Stomach (tissue), 19 donors: ENCODE results near the gene JMJD7. TPM values are rescaled to one million over a fixed set of nuclear protein-coding genes. Genes with fewer than 3 reads are reported as not detected.

Experiments
- DNase-seq, 2 donors: peaks; one replicate each; pipeline versions ENCODE4 v3.0.0 to v3.0.0-alpha.2; 2013 to 2019
- H3K27ac ChIP-seq, 5 donors: fragments of 200-600 bp in 4 of 5; sonication (generic) in 4 of 5; one replicate each; pipeline ENCODE4 v1.5.1; 2013 to 2019; ENCODE audit warnings: mild to moderate bottlenecking in 1 of 5, moderate library complexity in 1 of 5
- H3K27me3 ChIP-seq, 3 donors: fragments of 200-600 bp; sonication (generic); one replicate each; pipeline ENCODE4 v1.5.1; 2017 to 2019; ENCODE audit warnings: mixed run types in 1 of 3
- H3K36me3 ChIP-seq, 4 donors: fragments of 200-600 bp; sonication (generic); 1 replicate in 3 of 4; 2 replicates in 1 of 4; pipeline ENCODE4 v1.5.1; 2016 to 2019
- H3K4me1 ChIP-seq, 4 donors: fragments of 200-600 bp; sonication (generic); one replicate each; pipeline ENCODE4 v1.5.1; 2016 to 2019
- H3K4me3 ChIP-seq, 4 donors: fragments of 200-600 bp; sonication (generic) in 3 of 4; one replicate each; pipeline ENCODE4 v1.5.1; 2016 to 2019; ENCODE audit warnings: mild to moderate bottlenecking in 1 of 4
- H3K9me3 ChIP-seq, 4 donors: fragments of 200-600 bp; sonication (generic); one replicate each; pipeline ENCODE4 v1.5.1; 2016 to 2019
- CTCF ChIP-seq, 7 experiments: fragments of 450-650 bp in 4 of 7; fragments of 200-600 bp in 3 of 7; sonication (generic) in 3 of 7; IDR thresholded peaks; one replicate each; pipeline ENCODE4 v1.5.1; 2016 to 2019; ENCODE audit warnings: antibody characterized with exemption in 7 of 7, control low read depth in 2 of 7, mild to moderate bottlenecking in 1 of 7
- EP300 ChIP-seq: sonication (generic); formaldehyde crosslinking; IDR thresholded peaks from one replicate; pipeline ENCODE4 v1.6.1; 2017; ENCODE audit warnings: antibody characterized with exemption
- POLR2A ChIP-seq, 4 donors: fragments of 450-650 bp; IDR thresholded peaks; one replicate each; pipeline ENCODE4 v1.6.1; 2016; ENCODE audit warnings: antibody characterized with exemption in 4 of 4, control low read depth in 2 of 4, mild to moderate bottlenecking in 1 of 4, moderate library complexity in 1 of 4
- POLR2AphosphoS5 ChIP-seq, 3 donors: sonication (generic); formaldehyde crosslinking; IDR thresholded peaks; one replicate each; pipeline ENCODE4 v1.6.1; 2016; ENCODE audit warnings: antibody characterized with exemption in 3 of 3
- WGBS, 5 donors: extraction: QIAGEN DNeasy Blood & Tissue Kit in 3 of 5; methylation state at CpG; one replicate each; pipeline versions ENCODE4 v1.1.5 to v1.1.7; 2013 to 2018; 5-methylcytosine and 5-hydroxymethylcytosine counted together
- intact Hi-C: fragments of 100-400 bp; cut with DNase I; formaldehyde crosslinking; loops from one replicate; pipeline ENCODE4 v1.15.1; 2023; ENCODE audit warnings: low total_unique reads
- long read RNA-seq, 10 donors: transcript quantifications; one replicate each; lab custom pipeline, GENCODE V29; 2026
- polyA plus RNA-seq, 3 donors: library from polyadenylated mRNA; stranded (reverse); fragments of 200-250 nt; gene quantifications; one replicate each; pipeline ENCODE4 v1.2.3, GENCODE V29; 2013
- total RNA-seq, 5 donors: library from RNA; depleted of rRNA; stranded (reverse); fragments of >200 nt; gene quantifications; one replicate each; pipeline versions ENCODE4 v1.1.0 to v1.2.3, GENCODE V29; 2014 to 2016
- donor health status: healthy with polysubstance abuse.
- donor health status: Bipolar disorder and iron deficiency.
- donor health status: healthy.

Gene JMJD7
- total RNA-seq (1 to 10 TPM in 1 of 5 donors, under 1 TPM in 2, not detected in 2; 0.55 to 3.1 (median 0.58) TPM), polyA plus RNA-seq (10 to 100 TPM; 16.8 to 24.2 (median 22.5) TPM)
- long read RNA-seq, donor 1, result 0 reads
- long read RNA-seq, donor 2, result 0 reads
- long read RNA-seq, donor 3, partial matches to known transcripts, result 0 of 1 reads
- long read RNA-seq, donor 3, other reads (novel, unspliced or antisense), result 0 of 1 reads
- long read RNA-seq, donor 4, partial matches to known transcripts, result 0 of 1 reads
- long read RNA-seq, donor 4, other reads (novel, unspliced or antisense), result 0 of 1 reads
- long read RNA-seq, donor 5, partial matches to known transcripts, result 0 of 1 reads
- long read RNA-seq, donor 5, other reads (novel, unspliced or antisense), result 0 of 1 reads
- long read RNA-seq, donor 6, partial matches to known transcripts, result 0 of 3 reads
- long read RNA-seq, donor 6, other reads (novel, unspliced or antisense), result 0 of 3 reads
- long read RNA-seq, donor 7, partial matches to known transcripts, result 0 of 2 reads
- long read RNA-seq, donor 7, other reads (novel, unspliced or antisense), result 0 of 2 reads
- long read RNA-seq, donor 8, partial matches to known transcripts, result 0 of 3 reads
- long read RNA-seq, donor 8, other reads (novel, unspliced or antisense), result 0 of 3 reads
- long read RNA-seq, donor 9, partial matches to known transcripts, result 0 of 2 reads
- long read RNA-seq, donor 9, other reads (novel, unspliced or antisense), result 0 of 2 reads
- long read RNA-seq, donor 10, partial matches to known transcripts, result 0 of 1 reads
- long read RNA-seq, donor 10, other reads (novel, unspliced or antisense), result 0 of 1 reads

GRCh38 chr15:41827880-41828806 lies at the start of gene JMJD7:
Gene JMJD7 (plus strand): TSS chr15:41828092. CDS start chr15:41828125, 33 bp downstream.
- Histone ChIP-seq H3K4me1 (peaks cover 13 to 52% (median 43%) of the 10 kb centered on the region in 4 donors), H3K4me3 (peak within 1 kb of the TSS; percentile 63 to 85 (median 80)), H3K27ac (peak within 1 kb of the TSS; percentile 81 to 92 (median 88)), H3K36me3 (peaks cover 19 to 64% (median 47%) of the 10 kb centered on the region in 4 donors), H3K9me3 (no peaks in the 10 kb centered on the region), H3K27me3 (no peaks in the 10 kb centered on the region)
- TF ChIP-seq POLR2A (IDR thresholded peaks at IDR 0.05) (peak in 1 of 4 donors; percentile 65), EP300 (no peak), POLR2AphosphoS5 (IDR thresholded peaks at IDR 0.05) (peak; percentile 20 to 86 (median 85))
- WGBS, 5 donors, result 0 to 1% (median 0%) methylated on average over 45 to 66 of the region's 66 CpGs
- intact Hi-C loops, result no loop called here
- peak; percentile 95 to 98 for DNase-seq

- intact Hi-C loops, result no loop called here
- Histone ChIP-seq H3K4me1 (peaks cover 55 to 90% (median 81%) of the 10 kb centered on the region in 4 donors), H3K27me3 (no peaks in the 10 kb centered on the region), H3K36me3 (no peaks in the 10 kb centered on the region), H3K4me3 (no peak overlapping the region), H3K9me3 (no peaks in the 10 kb centered on the region), H3K27ac (peak overlapping the region in 3 of 5 donors; percentile 16 to 55 (median 55))
- DNase-seq, result no peak
- WGBS, 5 donors, result 73 to 84% (median 75%) methylated on average over 1 of the region's 1 CpG
- TF ChIP-seq POLR2AphosphoS5 (IDR thresholded peaks at IDR 0.05) (no peak), POLR2A (IDR thresholded peaks at IDR 0.05) (no peak), EP300 (no peak), CTCF (IDR thresholded peaks at IDR 0.05) (no peak)
Measured at GRCh38 chr15:41778521-41778920, 49.4 kb upstream of the JMJD7 start.

- no peaks in the 10 kb centered on the region for H3K27me3 ChIP-seq
- TF ChIP-seq EP300 (no peak), POLR2A (IDR thresholded peaks at IDR 0.05) (no peak), CTCF (IDR thresholded peaks at IDR 0.05) (no peak), POLR2AphosphoS5 (IDR thresholded peaks at IDR 0.05) (no peak)
- 60 to 72% (median 70%) methylated on average over 4 of the region's 4 CpGs for WGBS, 5 donors
- H3K4me3 ChIP-seq, result no peak overlapping the region
- H3K9me3 ChIP-seq, result no peaks in the 10 kb centered on the region
- H3K36me3 ChIP-seq, result no peaks in the 10 kb centered on the region
- no peak for DNase-seq
- peak overlapping the region; percentile 20 to 67 (median 55) for H3K27ac ChIP-seq
- intact Hi-C loops, result no loop called here
- peaks cover 50 to 94% (median 81%) of the 10 kb centered on the region in 4 donors for H3K4me1 ChIP-seq
Measured at GRCh38 chr15:41779662-41780157, 48.2 kb upstream of the JMJD7 start.

GRCh38 chr15:41780266-41780665 lies 47.6 kb upstream of the JMJD7 start:
- no peak for DNase-seq
- no peak overlapping the region for H3K4me3 ChIP-seq
- H3K27me3 ChIP-seq, result no peaks in the 10 kb centered on the region
- no peaks in the 10 kb centered on the region for H3K9me3 ChIP-seq
- no peaks in the 10 kb centered on the region for H3K36me3 ChIP-seq
- peaks cover 46 to 89% (median 76%) of the 10 kb centered on the region in 4 donors for H3K4me1 ChIP-seq
- intact Hi-C loops, result no loop called here
- 22 to 35% (median 23%) methylated on average over 2 of the region's 2 CpGs for WGBS, 5 donors
- no peak for TF ChIP-seq EP300
- TF ChIP-seq POLR2A (IDR thresholded peaks at IDR 0.05), result no peak
- no peak for TF ChIP-seq CTCF (IDR thresholded peaks at IDR 0.05)
- no peak for TF ChIP-seq POLR2AphosphoS5 (IDR thresholded peaks at IDR 0.05)
- peak overlapping the region; percentile 20 to 67 (median 55) for H3K27ac ChIP-seq
